ENCODE data around the gene ZMYM2.

DNA sequence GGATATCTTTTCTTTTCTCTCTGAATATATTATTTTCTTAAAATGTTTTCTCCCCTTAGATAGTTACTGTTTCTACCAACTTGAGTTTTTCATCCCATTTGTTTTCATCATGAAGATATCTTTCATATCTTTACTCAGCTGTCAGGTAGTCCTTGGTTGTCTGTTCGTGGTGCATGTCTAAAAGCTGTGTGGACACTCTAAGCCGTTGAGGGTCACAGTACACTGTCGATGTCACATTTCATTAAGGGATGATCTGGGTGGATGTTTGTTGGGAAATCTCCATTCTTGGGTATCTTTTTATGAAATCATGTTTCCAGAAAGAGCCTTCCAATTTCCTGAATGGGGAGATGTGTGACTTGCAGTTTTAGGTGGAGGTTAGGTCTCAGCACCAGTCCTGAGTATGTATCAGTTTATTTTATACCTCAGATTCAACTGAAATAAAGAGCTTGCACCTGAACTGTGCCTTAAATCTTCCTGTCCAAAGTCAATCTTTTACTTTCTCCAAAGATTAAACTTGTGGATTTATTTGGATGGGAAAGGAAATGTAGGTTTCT lies 23.2 kb downstream of the ZMYM2 start:
- TF ChIP-seq, protein P1, sequence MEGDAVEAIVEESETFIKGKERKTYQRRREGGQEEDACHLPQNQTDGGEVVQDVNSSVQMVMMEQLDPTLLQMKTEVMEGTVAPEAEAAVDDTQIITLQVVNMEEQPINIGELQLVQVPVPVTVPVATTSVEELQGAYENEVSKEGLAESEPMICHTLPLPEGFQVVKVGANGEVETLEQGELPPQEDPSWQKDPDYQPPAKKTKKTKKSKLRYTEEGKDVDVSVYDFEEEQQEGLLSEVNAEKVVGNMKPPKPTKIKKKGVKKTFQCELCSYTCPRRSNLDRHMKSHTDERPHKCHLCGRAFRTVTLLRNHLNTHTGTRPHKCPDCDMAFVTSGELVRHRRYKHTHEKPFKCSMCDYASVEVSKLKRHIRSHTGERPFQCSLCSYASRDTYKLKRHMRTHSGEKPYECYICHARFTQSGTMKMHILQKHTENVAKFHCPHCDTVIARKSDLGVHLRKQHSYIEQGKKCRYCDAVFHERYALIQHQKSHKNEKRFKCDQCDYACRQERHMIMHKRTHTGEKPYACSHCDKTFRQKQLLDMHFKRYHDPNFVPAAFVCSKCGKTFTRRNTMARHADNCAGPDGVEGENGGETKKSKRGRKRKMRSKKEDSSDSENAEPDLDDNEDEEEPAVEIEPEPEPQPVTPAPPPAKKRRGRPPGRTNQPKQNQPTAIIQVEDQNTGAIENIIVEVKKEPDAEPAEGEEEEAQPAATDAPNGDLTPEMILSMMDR (conservative IDR thresholded peaks at IDR 0.05 in 1 of 2, IDR thresholded peaks at IDR 0.05 in 1 of 2; ENCODE audit: low read depth in 1 of 2, low read length in 2 of 2) = no peak
- TF ChIP-seq EZH2 (IDR thresholded peaks at IDR 0.05; ENCODE audit: low read length, missing control alignments) = no peak

Measured in fibroblast of lung (primary cell).